SU-DHL-6 (cell line): ENCODE data around the gene GPR176.

Experiments used
- H2AFZ ChIP-seq: fragments of 200-600 bp; sonication (generic); 2 replicates; pipeline ENCODE4 v1.6.1; 2014; ENCODE audit warnings: low read depth, mild to moderate bottlenecking, moderate library complexity, mixed read lengths, antibody characterized with exemption, low read length; ENCODE audit not compliant: severe bottlenecking
- H3F3A ChIP-seq: fragments of 200-600 bp; shearing (Covaris generic); 2 replicates; pipeline ENCODE4 v1.6.0; 2016; ENCODE audit warnings: antibody characterized with exemption, mild to moderate bottlenecking; ENCODE audit not compliant: insufficient read depth
- H3K27ac ChIP-seq: fragments of 200-600 bp; sonication (generic); 2 replicates; pipeline ENCODE4 v1.5.1; 2016; ENCODE audit warnings: low read depth, mild to moderate bottlenecking, low read length, moderate library complexity, mixed read lengths
- H3K27me3 ChIP-seq: fragments of 200-600 bp; sonication (generic), shearing (Covaris generic); 2 replicates; pipeline ENCODE4 v1.6.0; 2014; ENCODE audit warnings: mild to moderate bottlenecking, low read length
- H3K36me3 ChIP-seq: fragments of 200-600 bp; sonication (generic); 2 replicates; pipeline ENCODE4 v1.6.1; 2014; ENCODE audit warnings: mild to moderate bottlenecking, low read length, mixed read lengths
- H3K4me2 ChIP-seq: fragments of 300-600, 200-600 bp; shearing (Covaris generic), sonication (generic); 2 replicates; pipeline ENCODE4 v1.6.0; 2014; ENCODE audit warnings: low read length, low read depth, mild to moderate bottlenecking; ENCODE audit not compliant: poor library complexity, severe bottlenecking
- H3K4me3 ChIP-seq: fragments of 200-600 bp; sonication (generic); 2 replicates; pipeline ENCODE4 v1.5.1; 2014; ENCODE audit warnings: antibody characterized with exemption, low read length, mild to moderate bottlenecking, mixed read lengths; ENCODE audit not compliant: insufficient read depth, poor library complexity, severe bottlenecking
- H3K79me2 ChIP-seq: fragments of 200-600 bp; sonication (generic); 2 replicates; pipeline ENCODE4 v1.6.1; 2014; ENCODE audit warnings: mild to moderate bottlenecking, low read length, moderate library complexity; ENCODE audit not compliant: insufficient read depth
- H3K9ac ChIP-seq: fragments of 200-600 bp; sonication (generic); 2 replicates; pipeline ENCODE4 v1.7.0; 2014; ENCODE audit warnings: mild to moderate bottlenecking, low read length
- H3K9me2 ChIP-seq: fragments of 200-600 bp; sonication (generic); replicated peaks from 2 replicates; pipeline ENCODE4 v1.6.1; 2014; ENCODE audit warnings: low read length; ENCODE audit not compliant: insufficient read depth
- H3K9me3 ChIP-seq: fragments of 200-600 bp; sonication (generic); 2 replicates; pipeline ENCODE4 v1.6.1; 2014; ENCODE audit warnings: low read length, mixed read lengths; ENCODE audit not compliant: insufficient read depth
- H4K20me1 ChIP-seq: fragments of 200-600 bp; sonication (generic); 2 replicates; pipeline ENCODE4 v1.6.1; 2014; ENCODE audit warnings: low read depth, mild to moderate bottlenecking, antibody characterized with exemption, low read length, moderate library complexity, mixed read lengths
- CTCF ChIP-seq: fragments of 200-600 bp; sonication (generic); IDR thresholded peaks from one replicate; pipeline ENCODE4 v1.5.1; 2017; ENCODE audit warnings: antibody characterized with exemption, mild to moderate bottlenecking, low read length, moderate library complexity; ENCODE audit not compliant: insufficient read depth, poor library complexity, severe bottlenecking
- EZH2phosphoT487 ChIP-seq: fragments of 200-600 bp; sonication (generic), shearing (Covaris generic); conservative IDR thresholded peaks from 2 replicates; pipeline ENCODE4 v1.6.1; 2018; ENCODE audit warnings: mild to moderate bottlenecking, antibody characterized with exemption, low read length, moderate library complexity, mixed read lengths

The GPR176 gene

GRCh38 chr15:39908186-39908585 is 11.9 kb downstream of the GPR176 start:
- TF ChIP-seq EZH2phosphoT487 = no peak
- no peak for TF ChIP-seq CTCF
- H3F3A ChIP-seq = no peaks in the 10 kb centered on the region
- H3K9ac ChIP-seq = no peak overlapping the region
- H3K27me3 ChIP-seq = no peaks in the 10 kb centered on the region
- no peaks in the 10 kb centered on the region for H3K36me3 ChIP-seq
- H3K4me2 ChIP-seq = no peak overlapping the region
- no peaks in the 10 kb centered on the region for H4K20me1 ChIP-seq
- no peaks in the 10 kb centered on the region for H3K9me2 ChIP-seq
- H3K4me3 ChIP-seq = no peak overlapping the region
- no peak overlapping the region for H3K27ac ChIP-seq
- H3K9me3 ChIP-seq = no peaks in the 10 kb centered on the region
- H2AFZ ChIP-seq = no peak overlapping the region
- no peaks in the 10 kb centered on the region for H3K79me2 ChIP-seq

DNA sequence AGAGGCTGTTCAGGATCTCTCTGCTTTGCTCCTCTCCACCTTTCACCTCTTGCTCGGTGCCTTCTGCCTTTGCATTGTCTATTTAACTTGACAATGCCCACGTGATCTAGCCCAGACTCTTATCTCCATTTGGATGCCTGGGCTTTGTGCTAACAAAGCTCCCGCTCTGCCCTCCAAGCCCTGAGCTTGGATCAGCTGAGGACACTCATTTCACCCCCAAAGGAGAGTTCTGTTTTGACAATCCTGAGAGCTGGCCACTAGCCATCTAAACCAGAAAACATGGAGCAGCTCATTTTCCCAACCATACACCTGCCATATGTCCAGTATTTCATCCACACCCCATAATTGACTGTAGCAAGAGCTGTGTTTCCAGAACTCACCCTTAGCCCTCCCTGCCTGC is 12.8 kb downstream of the GPR176 start:
- H3K9ac ChIP-seq = no peak overlapping the region
- no peak for TF ChIP-seq CTCF
- TF ChIP-seq EZH2phosphoT487 = no peak
- H3K9me3 ChIP-seq = no peaks in the 10 kb centered on the region
- no peaks in the 10 kb centered on the region for H3K79me2 ChIP-seq
- H3K4me2 ChIP-seq = no peak overlapping the region
- no peak overlapping the region for H3K27ac ChIP-seq
- H4K20me1 ChIP-seq = no peaks in the 10 kb centered on the region
- H3F3A ChIP-seq = no peaks in the 10 kb centered on the region
- no peak overlapping the region for H2AFZ ChIP-seq
- no peaks in the 10 kb centered on the region for H3K36me3 ChIP-seq
- no peaks in the 10 kb centered on the region for H3K9me2 ChIP-seq
- no peaks in the 10 kb centered on the region for H3K27me3 ChIP-seq
- H3K4me3 ChIP-seq = no peak overlapping the region

DNA sequence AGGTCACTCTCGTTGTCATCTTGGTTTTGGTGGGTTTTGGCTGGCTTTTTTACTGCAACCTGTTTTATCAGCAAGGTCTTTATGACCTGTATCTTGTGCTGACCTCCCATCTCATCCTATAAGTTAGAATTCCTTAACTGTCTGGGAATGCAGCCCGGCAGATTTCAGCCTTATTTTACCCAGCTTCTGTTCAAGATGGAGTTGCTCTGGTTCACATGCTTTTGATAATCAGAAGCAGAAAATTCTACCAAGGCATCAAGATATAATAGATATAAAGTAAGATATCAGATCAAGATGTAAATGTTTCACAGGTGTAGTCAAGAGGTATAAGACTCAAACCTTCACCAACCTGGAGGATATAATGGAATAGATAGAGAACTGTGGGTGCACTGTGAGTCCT is 16.0 kb downstream of the GPR176 start:
- Histone ChIP-seq H3K36me3 (no peaks in the 10 kb centered on the region), H3K27me3 (no peaks in the 10 kb centered on the region), H3K9ac (no peak overlapping the region), H3K9me2 (no peaks in the 10 kb centered on the region; the same call in 1 of the 2 replicates), H3K79me2 (no peaks in the 10 kb centered on the region), H3K9me3 (no peaks in the 10 kb centered on the region), H3K4me3 (no peak overlapping the region), H3K4me2 (no peak overlapping the region), H2AFZ (no peak overlapping the region), H3K27ac (no peak overlapping the region), H3F3A (no peaks in the 10 kb centered on the region), H4K20me1 (no peaks in the 10 kb centered on the region)
- no peak for TF ChIP-seq EZH2phosphoT487
- TF ChIP-seq CTCF = no peak
